Lower leg skin (tissue), 3 donors: ENCODE results near the gene SRCIN1.

Source experiments
- CTCF ChIP-seq, 3 donors: fragments of 450-650 bp; IDR thresholded peaks; one replicate each; pipeline ENCODE4 v1.5.1; 2016; ENCODE audit warnings: antibody characterized with exemption in 3 of 3, mild to moderate bottlenecking in 3 of 3, moderate library complexity in 2 of 3
- POLR2A ChIP-seq, 2 donors: fragments of 450-650 bp; IDR thresholded peaks; one replicate each; pipeline ENCODE4 v1.6.1; 2016 to 2017; ENCODE audit warnings: antibody characterized with exemption in 2 of 2, mild to moderate bottlenecking in 1 of 2, moderate library complexity in 1 of 2

DNA sequence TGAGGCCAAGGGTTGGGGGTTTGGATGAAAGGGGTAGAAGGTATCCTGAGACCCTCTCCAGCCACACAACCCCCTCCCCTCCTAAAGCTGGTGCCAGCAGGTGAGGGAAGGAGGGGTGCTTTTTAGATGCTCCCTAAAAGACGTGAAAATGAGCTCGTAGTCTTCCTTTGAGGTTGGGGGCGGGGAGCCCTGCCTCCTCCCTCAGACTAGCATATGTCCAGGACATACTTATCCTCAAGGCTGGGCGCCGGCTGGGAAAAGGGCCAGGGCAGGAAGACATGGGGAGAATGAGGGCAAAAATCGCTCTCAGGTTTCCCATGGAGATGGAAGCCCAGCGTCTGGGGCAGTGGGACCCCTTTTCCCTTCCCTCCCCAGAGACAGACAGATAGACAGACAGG lies 26.7 kb downstream of the SRCIN1 start:
- TF ChIP-seq CTCF (IDR thresholded peaks at IDR 0.05) (no peak), POLR2A (IDR thresholded peaks at IDR 0.05) (no peak)
